Measurements from ENCODE around the gene ADAMTS2.

Gene ADAMTS2

DNA sequence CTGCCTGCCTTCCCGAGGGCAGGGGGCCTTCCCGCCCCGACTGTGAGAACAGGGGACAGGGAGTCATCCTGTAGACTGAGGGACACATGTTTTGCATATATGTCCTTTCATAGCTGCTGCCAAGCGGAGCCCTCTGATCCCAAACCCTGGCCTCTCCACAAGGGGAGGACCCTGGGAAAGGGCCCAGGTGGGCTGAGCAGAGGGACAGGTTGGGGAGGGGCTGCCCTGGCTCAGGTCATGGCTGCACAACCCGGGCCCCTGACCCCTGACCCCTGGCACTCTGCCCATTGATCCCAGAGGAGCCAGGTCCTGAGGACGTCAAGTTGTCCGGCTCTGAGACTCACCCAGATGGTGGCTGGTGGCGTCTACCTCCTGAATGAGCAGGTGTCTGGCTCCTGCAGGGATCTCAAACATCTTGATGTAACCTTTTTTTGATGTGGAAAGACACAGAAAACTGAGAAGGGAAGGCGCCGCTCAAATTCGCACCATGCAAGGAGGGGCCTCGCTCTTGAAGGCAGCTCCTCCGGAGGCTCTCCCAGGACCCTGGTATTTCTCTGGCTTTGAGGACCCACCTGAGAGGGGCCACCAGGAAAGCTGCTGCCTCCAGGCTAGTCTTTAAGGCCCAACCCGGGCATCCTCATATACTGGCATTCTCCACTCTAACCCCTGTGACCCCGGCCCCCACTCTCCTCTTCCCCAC is 213.2 kb downstream of the ADAMTS2 start:
- no peak for TF ChIP-seq CTCF (IDR thresholded peaks at IDR 0.05)
- H2AFZ ChIP-seq, result no peak overlapping the region
- no peaks in the 10 kb centered on the region for H3K36me3 ChIP-seq (ENCODE audit: control insufficient read depth, insufficient read depth, low read length)
- no peaks in the 10 kb centered on the region for H3K9me3 ChIP-seq (ENCODE audit: control insufficient read depth, low read length)
- H3K4me3 ChIP-seq (ENCODE audit: low read depth, low read length), result no peak overlapping the region
- no peaks in the 10 kb centered on the region for H3K4me1 ChIP-seq
- H3K79me2 ChIP-seq, result no peaks in the 10 kb centered on the region
- no peak overlapping the region for H3K4me2 ChIP-seq (ENCODE audit: low read length)
- H3K27me3 ChIP-seq (ENCODE audit: control insufficient read depth, insufficient read depth, low read length), result no peaks in the 10 kb centered on the region
- H3K27ac ChIP-seq, result no peak overlapping the region
- H3K9ac ChIP-seq, result no peak overlapping the region

GRCh38 chr5:179131321-179131835 is 213.9 kb downstream of the ADAMTS2 start:
- H3K36me3 ChIP-seq (ENCODE audit: control insufficient read depth, insufficient read depth, low read length), result no peaks in the 10 kb centered on the region
- no peaks in the 10 kb centered on the region for H3K79me2 ChIP-seq
- H3K9ac ChIP-seq, result no peak overlapping the region
- H3K27ac ChIP-seq, result no peak overlapping the region
- no peaks in the 10 kb centered on the region for H3K27me3 ChIP-seq (ENCODE audit: control insufficient read depth, insufficient read depth, low read length)
- H3K4me2 ChIP-seq (ENCODE audit: low read length), result no peak overlapping the region
- H3K4me3 ChIP-seq (ENCODE audit: low read depth, low read length), result no peak overlapping the region
- TF ChIP-seq CTCF (IDR thresholded peaks at IDR 0.05), result no peak
- no peak overlapping the region for H2AFZ ChIP-seq
- no peaks in the 10 kb centered on the region for H3K9me3 ChIP-seq (ENCODE audit: control insufficient read depth, low read length)
- H3K4me1 ChIP-seq, result no peaks in the 10 kb centered on the region

DNA sequence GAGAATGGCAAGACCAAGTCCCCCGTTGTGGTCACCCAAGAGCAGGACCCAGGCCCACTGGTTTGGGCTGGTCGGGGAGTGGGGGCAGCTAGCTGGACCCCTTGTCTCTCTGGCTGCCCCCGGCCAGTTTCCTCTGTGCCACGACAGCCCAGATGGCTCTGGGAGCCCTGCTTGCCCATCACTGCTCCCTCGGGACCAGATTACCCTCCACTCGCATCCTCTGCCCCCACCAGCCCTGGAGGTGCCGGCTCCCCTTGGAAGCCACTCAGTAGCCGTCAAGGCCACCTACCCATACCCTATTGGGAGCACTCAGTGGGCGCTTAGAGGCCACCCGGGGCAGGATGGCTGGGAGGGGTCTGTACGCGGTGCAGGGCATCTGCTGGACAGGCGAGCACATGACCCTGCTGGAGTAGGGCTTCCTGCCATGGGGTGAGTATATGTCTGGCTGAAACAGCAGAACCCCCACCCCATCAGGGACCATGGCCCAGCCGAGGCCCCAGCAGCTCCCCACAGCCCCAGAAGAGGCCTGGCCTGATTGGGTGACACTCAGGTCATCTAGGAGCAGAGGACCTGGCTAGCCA is 215.1 kb downstream of the ADAMTS2 start:
- Histone ChIP-seq H3K79me2 (no peaks in the 10 kb centered on the region), H3K27ac (no peak overlapping the region), H3K27me3 (ENCODE audit: control insufficient read depth, insufficient read depth, low read length) (no peaks in the 10 kb centered on the region), H3K4me2 (ENCODE audit: low read length) (no peak overlapping the region), H3K4me1 (no peaks in the 10 kb centered on the region), H3K36me3 (ENCODE audit: control insufficient read depth, insufficient read depth, low read length) (no peaks in the 10 kb centered on the region), H3K9ac (no peak overlapping the region), H3K4me3 (ENCODE audit: low read depth, low read length) (no peak overlapping the region), H3K9me3 (ENCODE audit: control insufficient read depth, low read length) (no peaks in the 10 kb centered on the region), H2AFZ (no peak overlapping the region)
- TF ChIP-seq CTCF (IDR thresholded peaks at IDR 0.05), result no peak

DNA sequence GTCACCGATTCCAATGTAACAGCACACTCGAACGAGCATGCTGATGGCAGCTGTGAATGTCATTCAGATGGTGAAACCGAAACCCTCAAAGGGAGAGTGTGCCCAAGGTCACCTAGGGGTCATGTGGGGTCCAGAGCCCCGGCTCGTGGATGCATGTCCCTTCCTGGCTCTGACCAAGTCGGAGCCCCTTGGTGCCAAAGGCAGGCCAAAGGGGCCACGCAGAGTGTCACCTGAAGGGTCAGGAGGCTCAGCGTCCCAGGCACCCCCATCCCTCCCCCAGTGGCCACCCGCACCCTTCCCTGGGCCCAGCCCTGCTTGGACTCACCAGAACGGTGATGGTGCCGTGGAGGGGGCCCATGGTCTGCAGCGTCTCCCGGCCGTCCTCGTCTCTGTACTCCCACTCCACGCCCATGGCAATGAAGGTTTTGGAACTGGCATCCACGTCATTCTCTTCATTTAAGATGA is 215.6 kb downstream of the ADAMTS2 start:
- no peaks in the 10 kb centered on the region for H3K79me2 ChIP-seq
- no peak overlapping the region for H2AFZ ChIP-seq
- no peak overlapping the region for H3K4me2 ChIP-seq (ENCODE audit: low read length)
- TF ChIP-seq CTCF (IDR thresholded peaks at IDR 0.05), result no peak
- no peak overlapping the region for H3K4me3 ChIP-seq (ENCODE audit: low read depth, low read length)
- no peaks in the 10 kb centered on the region for H3K27me3 ChIP-seq (ENCODE audit: control insufficient read depth, insufficient read depth, low read length)
- H3K9ac ChIP-seq, result no peak overlapping the region
- no peaks in the 10 kb centered on the region for H3K36me3 ChIP-seq (ENCODE audit: control insufficient read depth, insufficient read depth, low read length)
- no peak overlapping the region for H3K27ac ChIP-seq
- no peaks in the 10 kb centered on the region for H3K4me1 ChIP-seq
- no peaks in the 10 kb centered on the region for H3K9me3 ChIP-seq (ENCODE audit: control insufficient read depth, low read length)
